K562 (cell line): ENCODE measurements around the gene MGST3. TPM values are rescaled to one million over a fixed set of nuclear protein-coding genes. Genes with fewer than 3 reads are reported as not detected.

ENCODE experiments used
- C11orf30 ChIP-seq: fragments of 450-650 bp; IDR thresholded peaks from 2 replicates; pipeline ENCODE4 v1.6.1; 2016; ENCODE audit warnings: low read depth, mild to moderate bottlenecking
- HIVEP1 ChIP-seq: fragments of 250-450 bp; sonication (Bioruptor Pico); IDR thresholded peaks from 2 replicates; pipeline ENCODE4 v1.4.0; 2020; ENCODE audit warnings: mild to moderate bottlenecking
- HMGN3 ChIP-seq: IDR thresholded peaks from 2 replicates; pipeline ENCODE4 v1.6.1; 2011; ENCODE audit warnings: borderline replicate concordance, low read depth, mild to moderate bottlenecking, mixed read lengths, low read length; ENCODE audit not compliant: insufficient read length; ENCODE audit errors: extremely low read depth
- NBN ChIP-seq: fragments of 450-650 bp; IDR thresholded peaks from 2 replicates; pipeline ENCODE4 v1.6.1; 2016; ENCODE audit warnings: low read depth, mild to moderate bottlenecking
- NR1H2 ChIP-seq: sonication (generic); formaldehyde crosslinking; IDR thresholded peaks from 2 replicates; pipeline ENCODE4 v1.4.0; 2020; ENCODE audit warnings: mild to moderate bottlenecking, missing genetic modification reagents
- RB1 ChIP-seq: fragments of 450-650 bp; IDR thresholded peaks from 2 replicates; pipeline ENCODE4 v1.6.1; 2017; ENCODE audit warnings: low read depth, mild to moderate bottlenecking
- RBM34 ChIP-seq: fragments of 200-400 bp; formaldehyde crosslinking; IDR thresholded peaks from 2 replicates; pipeline ENCODE4 v1.6.1; 2018; ENCODE audit warnings: low read length, borderline replicate concordance; ENCODE audit not compliant: insufficient read depth
- RBM39 ChIP-seq: fragments of 200-400 bp; formaldehyde crosslinking; optimal IDR thresholded peaks from 2 replicates; pipeline ENCODE3; 2018; ENCODE audit warnings: low read depth, low read length
- RNF2 ChIP-seq: sonication (generic); IDR thresholded peaks from 2 replicates; pipeline ENCODE4 v1.6.1; 2016
- SMC3 ChIP-seq: conservative IDR thresholded peaks from 2 replicates; pipeline ENCODE4 v1.6.1; 2011; ENCODE audit warnings: low read depth, low read length, improper control_type of control experiment; ENCODE audit not compliant: insufficient read depth
- STAG1 ChIP-seq: sonication (generic); formaldehyde crosslinking; IDR thresholded peaks from 2 replicates; pipeline ENCODE4 v1.5.0; 2020; ENCODE audit warnings: missing genetic modification reagents, borderline replicate concordance
- TAF15 ChIP-seq: fragments of 200-400 bp; formaldehyde crosslinking; IDR thresholded peaks from 2 replicates; pipeline ENCODE4 v1.6.1; 2017; ENCODE audit warnings: mild to moderate bottlenecking, low read depth, low read length, moderate library complexity
- TAL1 ChIP-seq: fragments of 450-650 bp; IDR thresholded peaks from 2 replicates; pipeline ENCODE4 v1.6.1; 2016; ENCODE audit warnings: mild to moderate bottlenecking
- TCF7 ChIP-seq: sonication (generic); IDR thresholded peaks from 2 replicates; pipeline ENCODE4 v1.6.1; 2016; ENCODE audit warnings: antibody characterized with exemption, borderline replicate concordance
- XRCC4 ChIP-seq: IDR thresholded peaks from one replicate; pipeline ENCODE4 v1.6.1; 2011; ENCODE audit not compliant: insufficient read depth, insufficient read length; ENCODE audit errors: extremely low read depth
- ZNF134 ChIP-seq: fragments of 250-450 bp; sonication (Bioruptor Pico); conservative IDR thresholded peaks from 2 replicates; pipeline ENCODE4 v1.4.0; 2020
- ZNF217 ChIP-seq: sonication (generic); formaldehyde crosslinking; IDR thresholded peaks from 2 replicates; pipeline ENCODE4 v1.8.0; 2022; ENCODE audit warnings: mild to moderate bottlenecking, missing genetic modification reagents
- ZNF75A ChIP-seq: fragments of 450-650 bp; formaldehyde crosslinking; IDR thresholded peaks from 2 replicates; pipeline ENCODE4 v1.4.0; 2020; ENCODE audit warnings: mild to moderate bottlenecking
- polyA plus RNA-seq, 8 experiments: library from polyadenylated mRNA; depleted of rRNA in 4 of 8; stranded (reverse) in 5 of 8; unstranded in 3 of 8; fragments of >200 nt; fragmentation: Nextera tagmentation in 2 of 8; fragmentation: Illumina TruSeq in 1 of 8; extraction: Ambion mirVana in 2 of 8; extraction: Trizol in 1 of 8; gene quantifications; 2 replicates each; pipeline versions ENCODE4 v1.2.1 to v1.2.3, GENCODE V29; 2011 to 2014; ENCODE audit warnings: inconsistent platforms in 1 of 8, missing spikeins in 1 of 8
- total RNA-seq, 7 experiments: library from RNA; depleted of rRNA in 6 of 7; stranded (reverse); fragments of >200 nt in 6 of 7; fragmentation: Illumina TruSeq in 2 of 7; extraction: Trizol in 2 of 7; gene quantifications; 2 replicates each; pipeline versions ENCODE4 v1.2.1 to v1.2.3, GENCODE V29; 2011 to 2021; ENCODE audit warnings: low replicate concordance in 1 of 7
- TF ChIP-seq, protein P1 (sequence below): sonication (generic); formaldehyde crosslinking; IDR thresholded peaks from 2 replicates; pipeline ENCODE4 v1.8.0; 2022; ENCODE audit warnings: missing genetic modification reagents, mild to moderate bottlenecking, borderline replicate concordance
- TF ChIP-seq, protein P2 (sequence below): fragments of 200-800 bp; sonication (Bioruptor generic); IDR thresholded peaks from 2 replicates; pipeline ENCODE4 v1.6.1; 2017; ENCODE audit warnings: missing genetic modification characterization, missing compliant biosample characterization
- TF ChIP-seq, protein P3 (sequence below): fragments of 450-650 bp; formaldehyde crosslinking; IDR thresholded peaks from 2 replicates; pipeline ENCODE4 v1.4.0; 2020; ENCODE audit warnings: mild to moderate bottlenecking
- TF ChIP-seq, protein P4 (sequence below): fragments of 450-650 bp; formaldehyde crosslinking; IDR thresholded peaks from 2 replicates; pipeline ENCODE4 v1.4.0; 2022; ENCODE audit warnings: mild to moderate bottlenecking, moderate library complexity
- TF ChIP-seq, protein P5 (sequence below): fragments of 250-450 bp; sonication (Bioruptor Pico); IDR thresholded peaks from 2 replicates; pipeline ENCODE4 v1.8.0; 2021; ENCODE audit warnings: moderate library complexity, mild to moderate bottlenecking, inconsistent platforms

MGST3 gene
- total and polyA plus RNA-seq, 9 of the 15 experiments (the other 6 are each of a cell fraction or from before 2014, with no cell fraction given), result 70.7 to 287 (median 105) TPM

- TF ChIP-seq, protein P1, sequence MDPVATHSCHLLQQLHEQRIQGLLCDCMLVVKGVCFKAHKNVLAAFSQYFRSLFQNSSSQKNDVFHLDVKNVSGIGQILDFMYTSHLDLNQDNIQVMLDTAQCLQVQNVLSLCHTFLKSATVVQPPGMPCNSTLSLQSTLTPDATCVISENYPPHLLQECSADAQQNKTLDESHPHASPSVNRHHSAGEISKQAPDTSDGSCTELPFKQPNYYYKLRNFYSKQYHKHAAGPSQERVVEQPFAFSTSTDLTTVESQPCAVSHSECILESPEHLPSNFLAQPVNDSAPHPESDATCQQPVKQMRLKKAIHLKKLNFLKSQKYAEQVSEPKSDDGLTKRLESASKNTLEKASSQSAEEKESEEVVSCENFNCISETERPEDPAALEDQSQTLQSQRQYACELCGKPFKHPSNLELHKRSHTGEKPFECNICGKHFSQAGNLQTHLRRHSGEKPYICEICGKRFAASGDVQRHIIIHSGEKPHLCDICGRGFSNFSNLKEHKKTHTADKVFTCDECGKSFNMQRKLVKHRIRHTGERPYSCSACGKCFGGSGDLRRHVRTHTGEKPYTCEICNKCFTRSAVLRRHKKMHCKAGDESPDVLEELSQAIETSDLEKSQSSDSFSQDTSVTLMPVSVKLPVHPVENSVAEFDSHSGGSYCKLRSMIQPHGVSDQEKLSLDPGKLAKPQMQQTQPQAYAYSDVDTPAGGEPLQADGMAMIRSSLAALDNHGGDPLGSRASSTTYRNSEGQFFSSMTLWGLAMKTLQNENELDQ (CRISPR knock-in tag), result no peak
- TF ChIP-seq RB1 (peak; percentile 81), TAF15 (no peak), NBN (peak; percentile 92; the same call in 1 of the 2 replicates), SMC3 (no peak), RNF2 (peak; percentile 51; the same call in 1 of the 2 replicates), NR1H2 (CRISPR knock-in tag) (no peak), RBM39 (no peak), STAG1 (CRISPR knock-in tag) (no peak), C11orf30 (peak; percentile 85), TAL1 (no peak), ZNF134 (no peak), HIVEP1 (no peak), HMGN3 (peak; percentile 64), ZNF75A (CRISPR knock-in tag) (no peak), ZNF217 (CRISPR knock-in tag) (no peak), XRCC4 (no peak), RBM34 (no peak), TCF7 (peak; percentile 7; the same call in 1 of the 2 replicates)
- TF ChIP-seq, protein P2, sequence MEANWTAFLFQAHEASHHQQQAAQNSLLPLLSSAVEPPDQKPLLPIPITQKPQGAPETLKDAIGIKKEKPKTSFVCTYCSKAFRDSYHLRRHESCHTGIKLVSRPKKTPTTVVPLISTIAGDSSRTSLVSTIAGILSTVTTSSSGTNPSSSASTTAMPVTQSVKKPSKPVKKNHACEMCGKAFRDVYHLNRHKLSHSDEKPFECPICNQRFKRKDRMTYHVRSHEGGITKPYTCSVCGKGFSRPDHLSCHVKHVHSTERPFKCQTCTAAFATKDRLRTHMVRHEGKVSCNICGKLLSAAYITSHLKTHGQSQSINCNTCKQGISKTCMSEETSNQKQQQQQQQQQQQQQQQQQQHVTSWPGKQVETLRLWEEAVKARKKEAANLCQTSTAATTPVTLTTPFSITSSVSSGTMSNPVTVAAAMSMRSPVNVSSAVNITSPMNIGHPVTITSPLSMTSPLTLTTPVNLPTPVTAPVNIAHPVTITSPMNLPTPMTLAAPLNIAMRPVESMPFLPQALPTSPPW (CRISPR knock-in tag), result peak; percentile 60
- TF ChIP-seq, protein P3, sequence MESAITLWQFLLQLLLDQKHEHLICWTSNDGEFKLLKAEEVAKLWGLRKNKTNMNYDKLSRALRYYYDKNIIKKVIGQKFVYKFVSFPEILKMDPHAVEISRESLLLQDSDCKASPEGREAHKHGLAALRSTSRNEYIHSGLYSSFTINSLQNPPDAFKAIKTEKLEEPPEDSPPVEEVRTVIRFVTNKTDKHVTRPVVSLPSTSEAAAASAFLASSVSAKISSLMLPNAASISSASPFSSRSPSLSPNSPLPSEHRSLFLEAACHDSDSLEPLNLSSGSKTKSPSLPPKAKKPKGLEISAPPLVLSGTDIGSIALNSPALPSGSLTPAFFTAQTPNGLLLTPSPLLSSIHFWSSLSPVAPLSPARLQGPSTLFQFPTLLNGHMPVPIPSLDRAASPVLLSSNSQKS (CRISPR knock-in tag), result no peak
- TF ChIP-seq, protein P4, sequence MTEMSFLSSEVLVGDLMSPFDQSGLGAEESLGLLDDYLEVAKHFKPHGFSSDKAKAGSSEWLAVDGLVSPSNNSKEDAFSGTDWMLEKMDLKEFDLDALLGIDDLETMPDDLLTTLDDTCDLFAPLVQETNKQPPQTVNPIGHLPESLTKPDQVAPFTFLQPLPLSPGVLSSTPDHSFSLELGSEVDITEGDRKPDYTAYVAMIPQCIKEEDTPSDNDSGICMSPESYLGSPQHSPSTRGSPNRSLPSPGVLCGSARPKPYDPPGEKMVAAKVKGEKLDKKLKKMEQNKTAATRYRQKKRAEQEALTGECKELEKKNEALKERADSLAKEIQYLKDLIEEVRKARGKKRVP, result no peak
- TF ChIP-seq, protein P5, sequence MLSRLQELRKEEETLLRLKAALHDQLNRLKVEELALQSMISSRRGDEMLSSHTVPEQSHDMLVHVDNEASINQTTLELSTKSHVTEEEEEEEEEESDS (CRISPR knock-in tag), result no peak
These were observed at the start of gene MGST3 (continued) for GRCh38 chr1:165630629-165631341.
